ENCODE data around the gene TYROBP. TPM values are rescaled to one million over a fixed set of nuclear protein-coding genes. Genes with fewer than 3 reads are reported as not detected.

The TYROBP gene
- total and polyA plus RNA-seq, 2 of the 4 experiments (the other 2 are of a cell fraction): not detected

GRCh38 chr19:35903550-35904179 lies 4.4 kb downstream of the TYROBP start:
- Histone ChIP-seq H3K4me1 (ENCODE audit: control insufficient read depth, insufficient read depth, low read length) (peaks cover 31% of the 10 kb centered on the region), H3K27me3 (ENCODE audit: control insufficient read depth, insufficient read depth, low read length) (no peaks in the 10 kb centered on the region), H4K5ac (ENCODE audit: low read depth, low read length) (peak overlapping the region; percentile 93), H3K79me1 (ENCODE audit: low read depth in 1 of 2, low read length in 2 of 2) (peaks cover 3 to 15% of the 10 kb centered on the region in 2 experiments; a peak in 3 of 4 replicates), H3K4ac (ENCODE audit: low read depth, low read length) (peak overlapping the region; percentile 93), H3K4me2 (ENCODE audit: low read depth, low read length) (peak overlapping the region; percentile 25), H3K4me3 (ENCODE audit: insufficient read depth, low read depth, low read length) (no peak overlapping the region), H2BK5ac (ENCODE audit: low read depth, low read length, poor library complexity, severe bottlenecking) (peak overlapping the region; percentile 59), H4K91ac (ENCODE audit: insufficient read depth, low read depth, low read length) (peak overlapping the region; percentile 91), H2BK20ac (ENCODE audit: low read depth, low read length) (peak overlapping the region; percentile 16), H3K23ac (ENCODE audit: low read depth, low read length) (no peak overlapping the region; the same call in 1 of the 2 replicates), H2BK120ac (ENCODE audit: low read depth, low read length) (peak overlapping the region; percentile 83), H2AK5ac (ENCODE audit: low read depth, low read length) (peak overlapping the region; percentile 91), H3K9me1 (ENCODE audit: insufficient read depth, low read length) (peaks cover 22% of the 10 kb centered on the region), H2BK15ac (ENCODE audit: low read depth, low read length) (peak overlapping the region; percentile 80; the same call in 1 of the 3 replicates), H2AK9ac (replicated peaks; ENCODE audit: low read depth, low read length, poor library complexity) (peak overlapping the region; percentile 21), H3K27ac (ENCODE audit: insufficient read depth, low read length) (peak overlapping the region; percentile 72), H4K8ac (ENCODE audit: low read depth in 2 of 2, low read length in 2 of 2) (peak overlapping the region; percentile 77 to 98), H3K36me3 (ENCODE audit: control insufficient read depth, insufficient read depth, low read length) (no peaks in the 10 kb centered on the region), H3K56ac (ENCODE audit: extremely low read depth, insufficient read depth, low read length) (no peak overlapping the region), H3K18ac (ENCODE audit: low read depth, low read length) (peak overlapping the region; percentile 26), H3K9me3 (ENCODE audit: control insufficient read depth, insufficient read depth, low read length) (no peaks in the 10 kb centered on the region), H4K20me1 (ENCODE audit: insufficient read depth, low read length) (no peaks in the 10 kb centered on the region), H2AFZ (replicated peaks; ENCODE audit: low read length, poor library complexity) (peak overlapping the region; percentile 89), H3K9ac (ENCODE audit: low read depth, low read length) (peak overlapping the region; percentile 58), H3K14ac (replicated peaks; ENCODE audit: low read depth, low read length) (0 out of 2 replicates have a peak overlapping the region, but pooled peaks have one; percentile 87)
- ATAC-seq (ENCODE audit: low read depth): peak; percentile 30
- no TSS peak for BruUV-seq (replicated peaks)
- CTCF ChIA-PET: no interaction called here
- dilution Hi-C loops (cut with HindIII; ENCODE audit: low sequenced_read_pairs, unreplicated experiment) (no loop called here), intact Hi-C loops (cut with micrococcal nuclease) (no loop called here), in situ Hi-C loops (cut with MboI; ENCODE audit: low sequenced_read_pairs) (no loop called here)
- POLR2A ChIA-PET (ENCODE audit: unreplicated experiment): no interaction called here
- DNase-seq: peak; percentile 73
- TF ChIP-seq FOS (IDR thresholded peaks at IDR 0.05; ENCODE audit: low read depth, low read length) (no peak), POLR2A (IDR thresholded peaks at IDR 0.05; ENCODE audit: low read depth, low read length) (no peak), MAZ (IDR thresholded peaks at IDR 0.05; ENCODE audit: borderline replicate concordance, low read depth, low read length) (peak; percentile 92), CHD1 (IDR thresholded peaks at IDR 0.05; ENCODE audit: low read depth, low read length) (no peak), SMC3 (IDR thresholded peaks at IDR 0.05; ENCODE audit: low read depth, low read length) (no peak)
- 11% methylated on average over 12 of the region's 24 CpGs; no CpG with 5 or more reads in 1 of the 2 experiments for WGBS, 2 experiments (ENCODE audit: extremely low coverage in 2 of 2, insufficient read length in 1 of 2)
